K562 (cell line): ENCODE results near the gene LPCAT1. TPM values are rescaled to one million over a fixed set of nuclear protein-coding genes. Genes with fewer than 3 reads are reported as not detected.

Experiments used
- ATF1 ChIP-seq, 2 experiments: fragments of 450-650 bp in 1 of 2; IDR thresholded peaks; 2 replicates each; pipeline ENCODE4 v1.6.1; 2016; ENCODE audit warnings: missing compliant biosample characterization in 1 of 2, missing genetic modification characterization in 1 of 2
- BCL6 ChIP-seq: fragments of 250-450 bp; sonication (Bioruptor Pico); IDR thresholded peaks from 2 replicates; pipeline ENCODE4 v1.4.0; 2020
- DDX20 ChIP-seq: fragments of 450-650 bp; IDR thresholded peaks from 2 replicates; pipeline ENCODE4 v1.6.1; 2016; ENCODE audit warnings: missing genetic modification characterization, low read depth, mild to moderate bottlenecking, missing compliant biosample characterization, moderate library complexity
- EP400 ChIP-seq: fragments of 450-650 bp; IDR thresholded peaks from 2 replicates; pipeline ENCODE4 v1.6.1; 2017; ENCODE audit warnings: antibody characterized with exemption, mild to moderate bottlenecking, moderate library complexity
- FOXJ2 ChIP-seq: fragments of 200-800 bp; sonication (Bioruptor generic); IDR thresholded peaks from 2 replicates; pipeline ENCODE4 v1.6.1; 2016; ENCODE audit warnings: missing genetic modification characterization, missing compliant biosample characterization
- HDAC6 ChIP-seq: IDR thresholded peaks from 2 replicates; pipeline ENCODE4 v1.6.1; 2012; ENCODE audit warnings: low read depth, mild to moderate bottlenecking, control low read depth, inconsistent platforms, low read length, moderate library complexity
- IRF2 ChIP-seq: sonication (generic); formaldehyde crosslinking; IDR thresholded peaks from 2 replicates; pipeline ENCODE4 v1.8.1; 2022; ENCODE audit warnings: mild to moderate bottlenecking, missing genetic modification reagents
- POLR3G ChIP-seq: IDR thresholded peaks from 2 replicates; pipeline ENCODE4 v1.6.1; 2011; ENCODE audit not compliant: insufficient read length, insufficient replicate concordance; ENCODE audit errors: extremely low read depth
- PURB ChIP-seq: sonication (generic); formaldehyde crosslinking; IDR thresholded peaks from 2 replicates; pipeline ENCODE4 v1.9.0; 2021; ENCODE audit warnings: low read depth, mild to moderate bottlenecking, missing genetic modification reagents
- RAD51 ChIP-seq: fragments of 450-650 bp; IDR thresholded peaks from 2 replicates; pipeline ENCODE4 v1.7.1; 2016; ENCODE audit warnings: low read depth, mild to moderate bottlenecking, borderline replicate concordance
- SUPT5H ChIP-seq: fragments of 450-650 bp; IDR thresholded peaks from 2 replicates; pipeline ENCODE4 v1.6.1; 2016
- TCF3 ChIP-seq: sonication (generic); formaldehyde crosslinking; IDR thresholded peaks from 2 replicates; pipeline ENCODE4 v1.4.0; 2020; ENCODE audit warnings: mild to moderate bottlenecking, missing genetic modification reagents
- ZNF766 ChIP-seq: fragments of 200-800 bp; sonication (Bioruptor generic); conservative IDR thresholded peaks from 2 replicates; pipeline ENCODE4 v1.6.1; 2016; ENCODE audit warnings: missing genetic modification characterization, missing compliant biosample characterization
- polyA plus RNA-seq, 8 experiments: library from polyadenylated mRNA; depleted of rRNA in 4 of 8; stranded (reverse) in 5 of 8; unstranded in 3 of 8; fragments of >200 nt; fragmentation: Nextera tagmentation in 2 of 8; fragmentation: Illumina TruSeq in 1 of 8; extraction: Ambion mirVana in 2 of 8; extraction: Trizol in 1 of 8; gene quantifications; 2 replicates each; pipeline versions ENCODE4 v1.2.1 to v1.2.3, GENCODE V29; 2011 to 2014; ENCODE audit warnings: inconsistent platforms in 1 of 8, missing spikeins in 1 of 8
- total RNA-seq, 7 experiments: library from RNA; depleted of rRNA in 6 of 7; stranded (reverse); fragments of >200 nt in 6 of 7; fragmentation: Illumina TruSeq in 2 of 7; extraction: Trizol in 2 of 7; gene quantifications; 2 replicates each; pipeline versions ENCODE4 v1.2.1 to v1.2.3, GENCODE V29; 2011 to 2021; ENCODE audit warnings: low replicate concordance in 1 of 7
- TF ChIP-seq, protein P1 (sequence below): fragments of 450-650 bp; formaldehyde crosslinking; conservative IDR thresholded peaks from 2 replicates; pipeline ENCODE4 v1.4.0; 2022; ENCODE audit warnings: mild to moderate bottlenecking, missing genetic modification characterization
- TF ChIP-seq, protein P2 (sequence below): fragments of 450-650 bp; formaldehyde crosslinking; IDR thresholded peaks from 2 replicates; pipeline ENCODE4 v1.4.0; 2022; ENCODE audit warnings: missing genetic modification characterization
- TF ChIP-seq, protein P3 (sequence below): sonication (generic); formaldehyde crosslinking; IDR thresholded peaks from 2 replicates; pipeline ENCODE4 v1.8.0; 2023; ENCODE audit warnings: mild to moderate bottlenecking, missing genetic modification reagents
- TF ChIP-seq, protein P4 (sequence below), 3 experiments: fragments of 200-800 bp in 1 of 3; sonication (Bioruptor generic) in 1 of 3; sonication (generic) in 1 of 3; formaldehyde crosslinking in 1 of 3; IDR thresholded peaks; 2 replicates each; pipeline versions ENCODE4 v1.6.1 to v1.8.0; 2016 to 2022; ENCODE audit warnings: mild to moderate bottlenecking in 2 of 3, missing compliant biosample characterization in 2 of 3, missing genetic modification characterization in 2 of 3, missing genetic modification reagents in 1 of 3
- TF ChIP-seq, protein P5 (sequence below): sonication (generic); formaldehyde crosslinking; IDR thresholded peaks from 2 replicates; pipeline ENCODE4 v1.8.0; 2022; ENCODE audit warnings: mild to moderate bottlenecking, missing genetic modification reagents

LPCAT1 gene
- total and polyA plus RNA-seq, 9 of the 15 experiments (the other 6 are each of a cell fraction or from before 2014, with no cell fraction given), result 0.14 to 18.4 (median 13.9) TPM

DNA sequence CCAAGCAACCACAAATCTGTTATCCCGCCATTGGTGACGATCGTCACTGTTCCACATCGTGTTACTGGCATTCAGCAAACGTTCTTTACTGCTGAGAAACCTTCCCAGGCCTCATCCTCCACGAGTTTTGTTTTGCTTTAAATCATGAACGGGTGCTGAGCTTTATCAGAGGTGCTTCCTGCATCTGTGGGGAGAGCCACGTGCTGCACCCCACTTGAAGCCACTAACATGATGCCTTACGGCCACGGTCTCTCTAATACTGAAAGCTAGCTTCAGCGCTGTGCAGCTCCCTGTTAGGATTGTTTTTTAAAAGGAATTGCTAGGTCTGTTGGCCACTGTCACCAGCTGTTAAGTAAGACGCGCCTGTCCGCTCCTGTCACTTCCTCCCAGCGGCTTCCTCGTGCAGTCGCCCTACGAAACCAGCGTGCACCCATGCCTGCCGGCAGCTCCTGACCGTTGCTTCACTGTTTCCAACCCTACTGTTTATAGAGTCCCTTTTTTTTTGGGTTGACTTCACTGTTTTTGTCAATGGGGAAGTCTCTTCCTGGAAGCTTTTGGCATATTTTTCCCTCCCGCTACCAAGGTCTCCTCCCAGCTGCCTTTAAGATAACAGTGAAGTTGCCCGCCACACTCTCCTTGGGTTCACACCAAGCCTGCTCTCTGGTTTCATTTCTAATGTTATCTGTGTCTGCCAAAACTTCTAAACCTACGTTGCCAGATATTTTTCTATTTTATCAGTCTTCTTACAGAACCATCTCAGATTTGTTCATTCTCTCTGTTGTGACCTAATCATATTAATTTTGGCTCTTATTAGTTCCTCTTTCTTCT lies 20.3 kb downstream of the LPCAT1 start (continued):
- no peak for TF ChIP-seq RAD51
- no peak for TF ChIP-seq DDX20
- TF ChIP-seq, protein P1, sequence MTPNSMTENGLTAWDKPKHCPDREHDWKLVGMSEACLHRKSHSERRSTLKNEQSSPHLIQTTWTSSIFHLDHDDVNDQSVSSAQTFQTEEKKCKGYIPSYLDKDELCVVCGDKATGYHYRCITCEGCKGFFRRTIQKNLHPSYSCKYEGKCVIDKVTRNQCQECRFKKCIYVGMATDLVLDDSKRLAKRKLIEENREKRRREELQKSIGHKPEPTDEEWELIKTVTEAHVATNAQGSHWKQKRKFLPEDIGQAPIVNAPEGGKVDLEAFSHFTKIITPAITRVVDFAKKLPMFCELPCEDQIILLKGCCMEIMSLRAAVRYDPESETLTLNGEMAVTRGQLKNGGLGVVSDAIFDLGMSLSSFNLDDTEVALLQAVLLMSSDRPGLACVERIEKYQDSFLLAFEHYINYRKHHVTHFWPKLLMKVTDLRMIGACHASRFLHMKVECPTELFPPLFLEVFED, result no peak
- TF ChIP-seq SUPT5H, result no peak
- no peak for TF ChIP-seq FOXJ2
- TF ChIP-seq ZNF766 (CRISPR knock-in tag), result no peak
- no peak for TF ChIP-seq HDAC6
- no peak for TF ChIP-seq EP400
- no peak for TF ChIP-seq POLR3G
- TF ChIP-seq PURB (CRISPR knock-in tag), result no peak
- TF ChIP-seq, protein P2, sequence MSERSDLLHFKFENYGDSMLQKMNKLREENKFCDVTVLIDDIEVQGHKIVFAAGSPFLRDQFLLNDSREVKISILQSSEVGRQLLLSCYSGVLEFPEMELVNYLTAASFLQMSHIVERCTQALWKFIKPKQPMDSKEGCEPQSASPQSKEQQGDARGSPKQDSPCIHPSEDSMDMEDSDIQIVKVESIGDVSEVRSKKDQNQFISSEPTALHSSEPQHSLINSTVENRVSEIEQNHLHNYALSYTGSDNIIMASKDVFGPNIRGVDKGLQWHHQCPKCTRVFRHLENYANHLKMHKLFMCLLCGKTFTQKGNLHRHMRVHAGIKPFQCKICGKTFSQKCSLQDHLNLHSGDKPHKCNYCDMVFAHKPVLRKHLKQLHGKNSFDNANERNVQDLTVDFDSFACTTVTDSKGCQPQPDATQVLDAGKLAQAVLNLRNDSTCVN, result no peak
- TF ChIP-seq TCF3 (CRISPR knock-in tag), result peak; percentile 59
- TF ChIP-seq ATF1 (CRISPR knock-in tag; IDR thresholded peaks at IDR 0.05), result no peak
- TF ChIP-seq ATF1 (tag; IDR thresholded peaks at IDR 0.05), result no peak
- TF ChIP-seq, protein P3, sequence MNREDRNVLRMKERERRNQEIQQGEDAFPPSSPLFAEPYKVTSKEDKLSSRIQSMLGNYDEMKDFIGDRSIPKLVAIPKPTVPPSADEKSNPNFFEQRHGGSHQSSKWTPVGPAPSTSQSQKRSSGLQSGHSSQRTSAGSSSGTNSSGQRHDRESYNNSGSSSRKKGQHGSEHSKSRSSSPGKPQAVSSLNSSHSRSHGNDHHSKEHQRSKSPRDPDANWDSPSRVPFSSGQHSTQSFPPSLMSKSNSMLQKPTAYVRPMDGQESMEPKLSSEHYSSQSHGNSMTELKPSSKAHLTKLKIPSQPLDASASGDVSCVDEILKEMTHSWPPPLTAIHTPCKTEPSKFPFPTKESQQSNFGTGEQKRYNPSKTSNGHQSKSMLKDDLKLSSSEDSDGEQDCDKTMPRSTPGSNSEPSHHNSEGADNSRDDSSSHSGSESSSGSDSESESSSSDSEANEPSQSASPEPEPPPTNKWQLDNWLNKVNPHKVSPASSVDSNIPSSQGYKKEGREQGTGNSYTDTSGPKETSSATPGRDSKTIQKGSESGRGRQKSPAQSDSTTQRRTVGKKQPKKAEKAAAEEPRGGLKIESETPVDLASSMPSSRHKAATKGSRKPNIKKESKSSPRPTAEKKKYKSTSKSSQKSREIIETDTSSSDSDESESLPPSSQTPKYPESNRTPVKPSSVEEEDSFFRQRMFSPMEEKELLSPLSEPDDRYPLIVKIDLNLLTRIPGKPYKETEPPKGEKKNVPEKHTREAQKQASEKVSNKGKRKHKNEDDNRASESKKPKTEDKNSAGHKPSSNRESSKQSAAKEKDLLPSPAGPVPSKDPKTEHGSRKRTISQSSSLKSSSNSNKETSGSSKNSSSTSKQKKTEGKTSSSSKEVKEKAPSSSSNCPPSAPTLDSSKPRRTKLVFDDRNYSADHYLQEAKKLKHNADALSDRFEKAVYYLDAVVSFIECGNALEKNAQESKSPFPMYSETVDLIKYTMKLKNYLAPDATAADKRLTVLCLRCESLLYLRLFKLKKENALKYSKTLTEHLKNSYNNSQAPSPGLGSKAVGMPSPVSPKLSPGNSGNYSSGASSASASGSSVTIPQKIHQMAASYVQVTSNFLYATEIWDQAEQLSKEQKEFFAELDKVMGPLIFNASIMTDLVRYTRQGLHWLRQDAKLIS (CRISPR knock-in tag), result no peak
- TF ChIP-seq IRF2 (CRISPR knock-in tag), result no peak
- TF ChIP-seq, protein P4, sequence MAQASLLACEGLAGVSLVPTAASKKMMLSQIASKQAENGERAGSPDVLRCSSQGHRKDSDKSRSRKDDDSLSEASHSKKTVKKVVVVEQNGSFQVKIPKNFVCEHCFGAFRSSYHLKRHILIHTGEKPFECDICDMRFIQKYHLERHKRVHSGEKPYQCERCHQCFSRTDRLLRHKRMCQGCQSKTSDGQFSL (CRISPR knock-in tag; IDR thresholded peaks at IDR 0.05), result no peak
- TF ChIP-seq, protein P4 (tag; IDR thresholded peaks at IDR 0.05), result no peak
- no peak for TF ChIP-seq BCL6 (CRISPR knock-in tag)
- TF ChIP-seq, protein P5, sequence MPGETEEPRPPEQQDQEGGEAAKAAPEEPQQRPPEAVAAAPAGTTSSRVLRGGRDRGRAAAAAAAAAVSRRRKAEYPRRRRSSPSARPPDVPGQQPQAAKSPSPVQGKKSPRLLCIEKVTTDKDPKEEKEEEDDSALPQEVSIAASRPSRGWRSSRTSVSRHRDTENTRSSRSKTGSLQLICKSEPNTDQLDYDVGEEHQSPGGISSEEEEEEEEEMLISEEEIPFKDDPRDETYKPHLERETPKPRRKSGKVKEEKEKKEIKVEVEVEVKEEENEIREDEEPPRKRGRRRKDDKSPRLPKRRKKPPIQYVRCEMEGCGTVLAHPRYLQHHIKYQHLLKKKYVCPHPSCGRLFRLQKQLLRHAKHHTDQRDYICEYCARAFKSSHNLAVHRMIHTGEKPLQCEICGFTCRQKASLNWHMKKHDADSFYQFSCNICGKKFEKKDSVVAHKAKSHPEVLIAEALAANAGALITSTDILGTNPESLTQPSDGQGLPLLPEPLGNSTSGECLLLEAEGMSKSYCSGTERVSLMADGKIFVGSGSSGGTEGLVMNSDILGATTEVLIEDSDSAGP (CRISPR knock-in tag), result no peak
